Endothelial cell of umbilical vein (primary cell): ENCODE data around the gene HSD3B7. TPM values are rescaled to one million over a fixed set of nuclear protein-coding genes. Genes with fewer than 3 reads are reported as not detected.

Experiments used
- BruUV-seq: library from RNA; stranded (reverse); fragments of 400-500 nt; replicated peaks from 2 replicates; lab custom pipeline; 2021; lab: Mats Ljungman, UMichigan
- CTCF ChIA-PET: fragments of 300-600, 350-600 bp; sonication (Branson Sonifier 250); formaldehyde crosslinking; loops from one replicate; lab custom pipeline; 2021; ENCODE audit warnings: antibody characterized with exemption, inconsistent platforms; lab: Charles Lee
- POLR2A ChIA-PET: fragments of 300-600, 350-600 bp; sonication (Branson Sonifier 250); formaldehyde crosslinking; loops from one replicate; lab custom pipeline; 2021; ENCODE audit warnings: antibody characterized with exemption, inconsistent platforms; lab: Charles Lee
- DNase-seq: peaks from one replicate; pipeline ENCODE4 v3.0.0-alpha.2; 2011; ENCODE audit warnings: low read depth, low spot score
- FAIRE-seq: peaks from 2 replicates; lab custom pipeline; 2011; peaks lifted over from hg19 to GRCh38; lab: Jason Lieb, UNC
- H2AFZ ChIP-seq: 2 replicates; pipeline ENCODE4 v1.6.0; 2012; ENCODE audit warnings: low read depth, low read length, control low read depth, inconsistent platforms
- H3K27ac ChIP-seq: 2 replicates; pipeline ENCODE4 v1.5.1; 2011; ENCODE audit warnings: low read depth, mild to moderate bottlenecking, control low read depth, low read length, moderate library complexity; ENCODE audit not compliant: insufficient read depth
- H3K27me3 ChIP-seq, 2 experiments: 2 replicates each; pipeline versions ENCODE4 v1.6.0 to v1.6.1; 2011; ENCODE audit warnings: low read length in 2 of 2, mixed read lengths in 1 of 2; ENCODE audit not compliant: control insufficient read depth in 2 of 2, insufficient read depth in 2 of 2
- H3K36me3 ChIP-seq, 2 experiments: 2 replicates in 1 of 2; 3 replicates in 1 of 2; pipeline ENCODE4 v1.5.1; 2011; ENCODE audit warnings: low read length in 2 of 2, mild to moderate bottlenecking in 1 of 2, moderate library complexity in 1 of 2; ENCODE audit not compliant: control insufficient read depth in 2 of 2, insufficient read depth in 2 of 2; ENCODE audit errors: extremely low read depth in 1 of 2
- H3K4me1 ChIP-seq: 3 replicates; pipeline ENCODE4 v1.5.1; 2011; ENCODE audit warnings: mild to moderate bottlenecking, low read length; ENCODE audit not compliant: control insufficient read depth, insufficient read depth; ENCODE audit errors: extremely low read depth
- H3K4me2 ChIP-seq: 2 replicates; pipeline ENCODE4 v1.6.1; 2011; ENCODE audit warnings: low read length, control low read depth, mixed read lengths; ENCODE audit not compliant: insufficient read depth
- H3K4me3 ChIP-seq, 3 experiments: fragments of 200-600 bp in 1 of 3; sonication (generic), shearing (Covaris generic) in 1 of 3; replicated peaks in 1 of 3; 2 replicates each; pipeline ENCODE4 v1.5.1; 2011 to 2016; ENCODE audit warnings: control low read depth in 3 of 3, low read length in 3 of 3, mild to moderate bottlenecking in 2 of 3, inconsistent platforms in 1 of 3, low read depth in 1 of 3, moderate library complexity in 1 of 3; ENCODE audit not compliant: insufficient read depth in 1 of 3
- H3K79me2 ChIP-seq: 2 replicates; pipeline ENCODE4 v1.6.0; 2012; ENCODE audit warnings: low read length, inconsistent platforms; ENCODE audit not compliant: control insufficient read depth, insufficient read depth
- H3K9ac ChIP-seq: replicated peaks from 2 replicates; pipeline ENCODE3; 2011; ENCODE audit warnings: low read length, control low read depth; ENCODE audit not compliant: insufficient read depth; ENCODE audit errors: extremely low read depth
- H3K9me1 ChIP-seq: replicated peaks from 3 replicates; pipeline ENCODE4 v1.6.0; 2011; ENCODE audit warnings: mild to moderate bottlenecking, low read length; ENCODE audit not compliant: control insufficient read depth, insufficient read depth; ENCODE audit errors: extremely low read depth
- H3K9me3 ChIP-seq: replicated peaks from 2 replicates; pipeline ENCODE4 v1.5.1; 2012; ENCODE audit warnings: low read length, inconsistent platforms; ENCODE audit not compliant: control insufficient read depth, insufficient read depth
- H4K20me1 ChIP-seq: replicated peaks from 2 replicates; pipeline ENCODE3; 2011; ENCODE audit warnings: mild to moderate bottlenecking, low read length; ENCODE audit not compliant: control insufficient read depth, insufficient read depth; ENCODE audit errors: extremely low read depth
- EZH2 ChIP-seq: IDR thresholded peaks from 2 replicates; pipeline ENCODE4 v1.6.1; 2012; ENCODE audit warnings: borderline replicate concordance, low read depth, mild to moderate bottlenecking, moderate library complexity, low read length, inconsistent platforms; ENCODE audit not compliant: severe bottlenecking
- FOS ChIP-seq: IDR thresholded peaks from 2 replicates; pipeline ENCODE4 v1.6.1; 2011; ENCODE audit warnings: mild to moderate bottlenecking, low read length, moderate library complexity, borderline replicate concordance; ENCODE audit not compliant: insufficient read depth
- GATA2 ChIP-seq: IDR thresholded peaks from 2 replicates; pipeline ENCODE4 v1.7.0; 2011; ENCODE audit warnings: low read depth, mild to moderate bottlenecking, moderate library complexity, mixed read lengths, low read length; ENCODE audit not compliant: insufficient read length, insufficient read depth
- JUN ChIP-seq: IDR thresholded peaks from 2 replicates; pipeline ENCODE4 v1.6.1; 2011; ENCODE audit warnings: borderline replicate concordance, low read depth; ENCODE audit not compliant: insufficient read length, insufficient read depth
- MYC ChIP-seq: IDR thresholded peaks from one replicate; pipeline ENCODE4 v1.6.1; 2011; ENCODE audit warnings: mild to moderate bottlenecking, low read depth, low read length
- POLR2A ChIP-seq: IDR thresholded peaks from 2 replicates; pipeline ENCODE4 v1.6.1; 2012; ENCODE audit warnings: low read depth, mild to moderate bottlenecking, control low read depth, low read length
- POLR2AphosphoS5 ChIP-seq: IDR thresholded peaks from 2 replicates; pipeline ENCODE4 v1.6.1; 2012; ENCODE audit warnings: low read depth, mild to moderate bottlenecking, control low read depth, low read length, moderate library complexity; ENCODE audit not compliant: insufficient read depth
- dilution Hi-C: fragments of 300-500 bp; cut with MboI; formaldehyde crosslinking; loops from one replicate; pipeline ENCODE4 v1.15.0; 2019; ENCODE audit warnings: low sequenced_read_pairs; ENCODE audit not compliant: extremely low pct_ligation_motif_present
- intact Hi-C: fragments of 100-400 bp; cut with micrococcal nuclease; formaldehyde crosslinking; loops from one replicate; pipeline ENCODE4 v1.10.0; 2022
- polyA plus RNA-seq, 4 experiments: library from polyadenylated mRNA; depleted of rRNA in 3 of 4; stranded (reverse) in 3 of 4; unstranded in 1 of 4; fragments of >200 nt; gene quantifications; 2 replicates each; pipeline versions ENCODE4 v1.2.1 to v1.2.3, GENCODE V29; 2011 to 2012; ENCODE audit warnings: missing spikeins in 1 of 4
- total RNA-seq: library from RNA; stranded (reverse); gene quantifications from 2 replicates; pipeline ENCODE4 v1.2.3, GENCODE V29; 2021
- TF ChIP-seq, protein P1 (sequence below): IDR thresholded peaks from 2 replicates; pipeline ENCODE4 v1.6.1; 2011; ENCODE audit not compliant: insufficient read depth, insufficient read length
- TF ChIP-seq, protein P2 (sequence below), 2 donors: IDR thresholded peaks; 1 replicate in 1 of 2; 2 replicates in 1 of 2; pipeline ENCODE4 v1.5.1; 2011; ENCODE audit warnings: low read length in 2 of 2, mild to moderate bottlenecking in 2 of 2, moderate library complexity in 2 of 2, control low read depth in 1 of 2, inconsistent platforms in 1 of 2, low read depth in 1 of 2; ENCODE audit not compliant: insufficient read depth in 1 of 2; ENCODE audit errors: extremely low read depth in 1 of 2

The HSD3B7 gene
- total and polyA plus RNA-seq, 2 donors (not counting 3 experiments of a cell fraction or from before 2014, with no cell fraction given), result 3.5 to 4.8 TPM

DNA sequence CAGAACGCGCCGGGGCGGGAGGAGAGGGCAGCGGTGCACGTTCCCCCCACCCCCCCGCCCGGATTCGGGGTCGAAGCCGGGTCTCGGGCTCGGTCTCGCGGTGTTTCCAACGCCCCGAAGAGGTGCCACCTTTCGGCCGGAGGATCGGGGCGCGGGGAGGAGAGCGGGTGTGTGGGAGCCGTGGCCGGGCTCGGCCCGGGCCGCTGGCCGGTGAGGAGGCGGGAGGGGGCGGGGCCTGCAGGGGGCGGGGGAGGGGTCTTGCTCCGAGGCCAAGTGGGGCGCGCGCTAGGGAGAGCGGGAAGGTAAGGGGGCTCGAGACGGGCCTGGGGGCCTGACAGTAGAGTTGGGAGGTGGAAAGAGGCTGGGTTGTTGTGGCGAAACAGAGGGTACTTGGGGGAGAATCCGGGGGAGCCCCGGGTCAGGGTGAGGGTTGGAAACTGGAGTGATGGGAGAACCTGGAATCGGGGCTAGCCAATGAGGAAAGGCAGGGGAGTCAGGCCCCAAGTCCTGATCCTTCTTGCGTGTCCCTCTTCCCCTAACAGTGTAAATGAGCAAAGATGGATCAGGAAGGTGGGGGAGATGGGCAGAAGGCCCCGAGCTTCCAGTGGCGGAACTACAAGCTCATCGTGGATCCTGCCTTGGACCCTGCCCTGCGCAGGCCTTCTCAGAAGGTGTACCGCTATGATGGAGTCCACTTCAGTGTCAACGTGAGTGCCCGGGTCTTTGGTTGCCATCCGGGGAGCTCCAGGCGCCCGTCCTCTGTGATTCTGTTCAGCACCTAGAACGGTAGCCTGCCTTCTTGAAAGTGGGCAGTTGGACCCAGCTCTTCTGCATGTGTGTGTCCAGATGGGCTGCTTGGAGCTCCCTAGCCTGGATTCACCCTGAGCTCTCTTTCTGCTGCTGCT lies 26.6 kb upstream of the HSD3B7 start:
- Histone ChIP-seq H3K4me2 (peak overlapping the region; percentile 75), H3K36me3 (peaks cover 23 to 26% of the 10 kb centered on the region in 2 experiments), H3K4me3 (peak overlapping the region; percentile 33 to 67 (median 54)), H3K9me1 (no peaks in the 10 kb centered on the region), H3K79me2 (peaks cover 14% of the 10 kb centered on the region), H4K20me1 (no peaks in the 10 kb centered on the region), H3K9me3 (no peaks in the 10 kb centered on the region), H3K27ac (no peak overlapping the region), H3K9ac (peak overlapping the region; percentile 97), H3K4me1 (peaks cover 12% of the 10 kb centered on the region), H2AFZ (no peak overlapping the region), H3K27me3 (no peaks in the 10 kb centered on the region)
- DNase-seq (peak; percentile 34), FAIRE-seq (peak; percentile 15)
- CTCF ChIA-PET, result interaction anchor here (1.0 kb wide), 2 partner anchors 114 to 911 kb away, joined by 3 to 4 read pairs; no protein-coding TSS in a partner anchor
- POLR2A ChIA-PET, result no interaction called here
- dilution Hi-C loops (no loop called here), intact Hi-C loops (no loop called here)
- no TSS peak for BruUV-seq
- TF ChIP-seq, protein P1, sequence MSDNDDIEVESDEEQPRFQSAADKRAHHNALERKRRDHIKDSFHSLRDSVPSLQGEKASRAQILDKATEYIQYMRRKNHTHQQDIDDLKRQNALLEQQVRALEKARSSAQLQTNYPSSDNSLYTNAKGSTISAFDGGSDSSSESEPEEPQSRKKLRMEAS, result no peak

DNA sequence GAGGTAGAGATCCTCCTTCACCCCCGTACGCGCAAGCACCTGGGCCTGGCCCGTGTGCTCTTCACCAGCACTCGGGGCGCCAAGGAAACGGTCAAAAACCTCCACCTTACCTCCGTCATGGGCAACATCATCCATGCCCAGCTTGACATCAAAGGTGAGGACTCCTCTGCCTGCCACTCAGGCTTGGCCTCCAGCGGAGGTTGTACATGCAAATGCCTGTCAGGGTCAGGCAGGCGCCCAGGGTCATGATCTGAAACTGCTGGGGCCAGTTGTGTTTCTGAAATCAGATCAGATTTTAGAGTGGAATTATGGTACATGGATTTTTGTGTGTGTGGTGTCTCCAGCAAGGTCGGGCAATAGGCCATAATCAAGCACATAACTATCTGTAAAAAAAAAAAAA lies 23.6 kb upstream of the HSD3B7 start:
- no peak overlapping the region for H3K27ac ChIP-seq
- H3K4me3 ChIP-seq, result no peak overlapping the region
- H3K4me2 ChIP-seq, result no peak overlapping the region
- peaks cover 14% of the 10 kb centered on the region for H3K79me2 ChIP-seq
- DNase-seq (no peak), FAIRE-seq (no peak)
- no peaks in the 10 kb centered on the region for H3K9me1 ChIP-seq
- ChIA-PET CTCF (no interaction called here), POLR2A (no interaction called here)
- BruUV-seq, result no TSS peak
- H3K27me3 ChIP-seq, result no peaks in the 10 kb centered on the region
- dilution Hi-C loops (no loop called here), intact Hi-C loops (no loop called here)
- no peaks in the 10 kb centered on the region for H4K20me1 ChIP-seq
- no peak overlapping the region for H2AFZ ChIP-seq
- peaks cover 26 to 47% of the 10 kb centered on the region in 2 experiments for H3K36me3 ChIP-seq
- peaks cover 8% of the 10 kb centered on the region for H3K4me1 ChIP-seq
- no peak overlapping the region for H3K9ac ChIP-seq
- TF ChIP-seq GATA2 (no peak), POLR2AphosphoS5 (no peak), JUN (no peak), EZH2 (no peak), MYC (no peak), FOS (no peak), POLR2A (no peak)
- TF ChIP-seq, protein P1, result no peak
- TF ChIP-seq, protein P2, sequence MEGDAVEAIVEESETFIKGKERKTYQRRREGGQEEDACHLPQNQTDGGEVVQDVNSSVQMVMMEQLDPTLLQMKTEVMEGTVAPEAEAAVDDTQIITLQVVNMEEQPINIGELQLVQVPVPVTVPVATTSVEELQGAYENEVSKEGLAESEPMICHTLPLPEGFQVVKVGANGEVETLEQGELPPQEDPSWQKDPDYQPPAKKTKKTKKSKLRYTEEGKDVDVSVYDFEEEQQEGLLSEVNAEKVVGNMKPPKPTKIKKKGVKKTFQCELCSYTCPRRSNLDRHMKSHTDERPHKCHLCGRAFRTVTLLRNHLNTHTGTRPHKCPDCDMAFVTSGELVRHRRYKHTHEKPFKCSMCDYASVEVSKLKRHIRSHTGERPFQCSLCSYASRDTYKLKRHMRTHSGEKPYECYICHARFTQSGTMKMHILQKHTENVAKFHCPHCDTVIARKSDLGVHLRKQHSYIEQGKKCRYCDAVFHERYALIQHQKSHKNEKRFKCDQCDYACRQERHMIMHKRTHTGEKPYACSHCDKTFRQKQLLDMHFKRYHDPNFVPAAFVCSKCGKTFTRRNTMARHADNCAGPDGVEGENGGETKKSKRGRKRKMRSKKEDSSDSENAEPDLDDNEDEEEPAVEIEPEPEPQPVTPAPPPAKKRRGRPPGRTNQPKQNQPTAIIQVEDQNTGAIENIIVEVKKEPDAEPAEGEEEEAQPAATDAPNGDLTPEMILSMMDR (IDR thresholded peaks at IDR 0.05; ENCODE audit: extremely low read depth in 1 of 2, insufficient read depth in 1 of 2, low read depth in 1 of 2, low read length in 2 of 2), result no peak
- H3K9me3 ChIP-seq, result no peaks in the 10 kb centered on the region
